Glomerular endothelial cell (primary cell): Measurements from ENCODE around the gene GRK3. TPM values are rescaled to one million over a fixed set of nuclear protein-coding genes. Genes with fewer than 3 reads are reported as not detected.

Source experiments
- DNase-seq: peaks from one replicate; pipeline ENCODE4 v3.0.0-alpha.2; 2011; ENCODE audit warnings: low read depth, low spot score; ENCODE audit errors: extremely low read depth
- total RNA-seq: library from RNA; depleted of rRNA; stranded (reverse); fragments of >200 nt; gene quantifications from 2 replicates; pipeline ENCODE4 v1.2.3, GENCODE V29; 2015

GRK3 gene
- total RNA-seq, 1 donor from 2014 or later: 0.76 TPM

DNA sequence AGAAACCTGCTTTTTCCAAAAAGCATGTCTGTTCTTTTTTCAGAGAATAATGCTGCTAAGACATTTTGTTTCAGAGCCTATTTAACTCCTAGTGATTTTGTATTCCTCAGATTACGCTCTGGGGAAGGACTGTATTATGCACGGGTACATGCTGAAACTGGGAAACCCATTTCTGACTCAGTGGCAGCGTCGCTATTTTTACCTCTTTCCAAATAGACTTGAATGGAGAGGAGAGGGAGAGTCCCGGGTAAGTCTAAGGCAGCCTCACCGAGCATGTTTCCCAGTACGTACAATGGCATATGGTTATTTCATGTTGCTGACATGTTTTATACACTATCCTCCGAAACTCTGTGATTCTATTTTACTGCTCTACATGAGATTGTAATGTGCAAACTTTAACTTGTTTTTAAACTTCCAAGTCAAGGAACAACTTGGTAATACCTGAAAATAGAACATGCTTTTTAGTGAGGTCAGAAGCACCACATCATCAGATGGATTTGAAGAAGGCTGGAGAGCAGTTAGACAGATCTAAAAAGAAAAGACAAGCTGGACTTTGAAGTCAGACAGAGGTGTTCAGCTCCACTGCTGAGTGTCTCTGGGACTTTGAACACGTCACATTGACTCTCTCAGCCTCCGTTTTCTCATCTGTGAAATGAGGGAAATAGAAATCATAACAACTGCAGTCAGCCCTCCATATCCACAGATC, 153.8 kb downstream of the GRK3 start:
- no peak for DNase-seq

DNA sequence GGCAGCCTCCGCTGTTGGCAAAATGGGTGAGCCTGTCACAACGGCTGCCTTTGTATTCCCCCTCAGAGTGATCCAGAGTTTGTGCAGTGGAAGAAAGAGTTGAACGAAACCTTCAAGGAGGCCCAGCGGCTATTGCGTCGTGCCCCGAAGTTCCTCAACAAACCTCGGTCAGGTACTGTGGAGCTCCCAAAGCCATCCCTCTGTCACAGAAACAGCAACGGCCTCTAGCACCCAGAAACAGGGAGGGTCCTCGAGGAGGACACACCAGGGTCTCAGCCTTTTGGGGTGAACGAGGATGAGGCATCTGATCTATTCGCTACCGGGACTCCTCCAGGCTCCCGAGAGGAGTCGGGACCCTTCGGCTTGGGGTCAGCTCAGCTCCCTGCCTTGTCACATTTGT, 157.7 kb downstream of the GRK3 start:
- DNase-seq: no peak

DNA sequence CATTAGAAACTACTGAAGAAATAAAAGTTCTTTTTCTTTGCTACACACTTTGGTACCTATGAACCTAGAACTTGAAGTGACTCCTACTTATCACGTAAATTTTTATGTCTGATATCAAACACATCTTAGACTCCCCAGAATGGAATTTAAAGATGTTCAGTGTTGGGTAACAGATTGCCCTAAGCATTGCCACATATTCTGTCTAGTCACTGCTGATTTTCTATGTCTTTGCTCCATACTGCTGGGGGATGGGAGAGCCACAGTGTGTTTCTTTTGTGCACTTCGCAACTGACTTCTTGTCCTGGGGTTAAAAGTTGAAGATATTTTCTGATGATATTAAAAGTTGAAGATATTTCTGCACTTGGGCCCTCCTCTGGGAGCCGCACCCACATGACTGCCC, 158.2 kb downstream of the GRK3 start:
- no peak for DNase-seq

DNA sequence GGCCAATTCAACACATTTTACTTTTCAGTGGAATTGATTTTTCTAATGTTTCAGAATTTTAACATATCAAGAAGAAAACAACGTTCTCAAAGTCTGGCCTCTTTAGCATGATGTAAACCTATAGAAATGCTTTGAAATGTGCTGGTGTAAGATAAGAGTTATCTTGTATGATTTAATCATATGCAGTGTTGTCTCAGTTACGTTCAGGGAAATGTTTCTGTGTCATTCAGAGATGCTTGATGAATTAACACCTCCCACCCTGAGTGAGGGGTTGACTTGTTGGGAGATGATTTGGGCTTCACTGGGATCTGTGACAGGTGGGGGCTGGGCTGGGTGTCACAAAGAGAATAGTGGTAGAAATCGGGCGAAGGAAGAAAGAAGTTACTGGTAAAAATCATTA, 161.8 kb downstream of the GRK3 start:
- DNase-seq: no peak

DNA sequence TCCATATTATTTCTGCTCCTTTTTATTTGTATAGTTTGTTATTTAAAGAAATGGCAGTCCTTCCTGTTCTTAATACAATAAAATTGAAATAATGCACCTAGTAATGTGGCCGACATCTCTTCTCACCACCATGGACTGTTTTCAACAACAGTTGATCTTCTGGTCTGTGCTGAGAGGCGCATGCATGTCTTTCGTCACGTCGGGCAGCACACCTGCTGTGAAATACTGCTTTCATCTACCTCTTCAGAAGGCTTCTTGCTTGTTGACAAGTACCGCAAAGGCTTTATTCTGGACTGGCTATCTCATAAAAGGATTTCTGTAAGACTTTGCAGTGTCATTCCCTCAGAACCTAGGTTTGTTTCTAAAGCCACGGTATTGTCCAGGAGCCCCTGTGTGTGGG, 163.6 kb downstream of the GRK3 start:
- DNase-seq: no peak

DNA sequence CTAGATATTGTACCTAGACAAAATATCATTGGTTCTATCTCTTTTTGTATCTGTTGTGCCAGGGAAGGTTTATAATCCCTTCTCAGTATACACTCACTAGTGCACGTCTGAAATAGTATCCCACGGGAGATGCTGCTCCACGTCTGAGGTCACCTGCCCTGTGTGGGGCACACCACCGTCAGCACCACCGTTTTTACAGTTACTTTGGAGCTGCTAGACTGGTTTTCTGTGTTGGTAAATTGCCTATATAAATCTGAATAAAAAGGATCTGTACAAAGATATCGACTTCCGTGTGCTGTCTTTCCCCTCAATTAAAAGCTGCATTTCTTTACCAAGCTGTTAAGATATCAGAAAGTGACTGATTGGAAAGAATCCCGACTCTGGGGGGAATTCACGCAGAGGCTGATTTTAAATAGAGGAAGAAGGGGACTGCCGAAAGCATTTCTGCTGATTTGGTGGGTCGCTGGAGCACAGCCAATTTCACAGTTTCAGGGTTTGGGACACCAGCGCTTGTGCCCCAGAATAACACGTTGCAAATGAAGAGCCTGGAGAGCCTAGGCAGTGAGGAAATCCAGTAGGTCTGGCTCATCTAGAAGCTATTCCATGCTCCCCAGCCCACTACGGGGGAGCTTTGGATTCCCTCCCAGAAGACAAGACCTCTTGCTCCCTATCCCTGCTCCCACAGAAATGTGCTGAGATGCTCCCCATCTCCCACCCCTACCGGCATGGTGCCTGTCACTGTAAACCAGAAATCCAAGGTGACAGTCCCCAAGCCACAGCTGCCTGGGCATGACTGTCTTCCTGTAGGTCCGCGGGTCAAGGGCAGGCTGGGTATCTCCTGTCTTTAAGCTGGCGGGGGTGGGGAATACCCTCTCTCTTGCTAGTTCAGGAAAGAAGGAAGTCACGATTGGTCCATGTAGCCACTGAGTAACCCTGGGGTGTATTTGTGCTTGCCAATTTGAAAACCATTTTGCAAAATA, 164.8 kb downstream of the GRK3 start:
- DNase-seq: no peak

DNA sequence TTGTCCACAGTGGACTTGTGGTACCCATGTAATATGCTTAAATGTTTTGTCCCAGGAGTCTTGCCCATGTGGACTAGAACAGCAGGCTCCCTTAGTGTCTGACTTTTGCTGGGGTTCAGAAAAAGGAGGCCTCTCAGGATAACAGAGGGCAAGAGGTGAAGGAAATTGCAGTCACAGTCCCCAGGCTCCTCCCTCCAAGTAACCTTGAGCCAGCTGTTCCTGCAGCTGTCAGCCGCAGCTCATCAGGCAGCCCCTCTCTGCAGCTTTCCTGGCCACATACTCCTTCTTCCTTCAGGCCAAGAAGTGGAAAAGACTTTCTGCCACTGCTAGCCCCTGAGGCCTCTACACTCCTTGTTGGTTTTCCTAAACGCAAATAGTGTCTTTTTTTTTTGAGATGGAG, 171.2 kb downstream of the GRK3 start:
- no peak for DNase-seq

DNA sequence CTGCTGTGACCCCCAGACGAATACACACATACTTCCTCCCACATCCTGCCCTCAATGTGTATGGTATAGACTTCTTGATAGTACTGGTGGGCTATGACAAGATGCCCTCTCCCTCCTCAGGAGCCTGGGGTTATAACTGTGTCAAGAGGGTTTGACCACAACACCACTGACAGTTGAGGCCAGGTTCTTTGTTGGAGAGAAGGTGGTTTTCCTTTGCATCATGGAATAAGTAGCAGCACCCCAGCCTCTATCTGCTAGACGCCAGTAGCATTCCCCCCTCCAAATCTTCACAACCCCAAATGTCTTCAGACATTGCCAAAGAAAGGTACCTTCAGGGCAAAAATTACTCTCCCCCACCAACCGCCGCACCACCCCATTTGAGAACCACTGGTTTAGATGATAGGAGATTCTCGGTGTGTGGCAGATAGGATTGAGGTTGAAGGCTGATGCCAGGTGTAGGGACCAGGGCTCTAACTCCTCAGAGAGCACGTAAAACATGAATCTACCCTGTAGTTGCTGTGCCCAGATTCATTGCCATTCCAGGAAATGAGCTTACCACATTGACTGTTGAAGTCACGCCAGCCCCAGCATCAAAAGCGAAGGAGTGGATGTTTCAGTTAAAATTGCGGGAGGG, 172.0 kb downstream of the GRK3 start:
- DNase-seq: no peak

DNA sequence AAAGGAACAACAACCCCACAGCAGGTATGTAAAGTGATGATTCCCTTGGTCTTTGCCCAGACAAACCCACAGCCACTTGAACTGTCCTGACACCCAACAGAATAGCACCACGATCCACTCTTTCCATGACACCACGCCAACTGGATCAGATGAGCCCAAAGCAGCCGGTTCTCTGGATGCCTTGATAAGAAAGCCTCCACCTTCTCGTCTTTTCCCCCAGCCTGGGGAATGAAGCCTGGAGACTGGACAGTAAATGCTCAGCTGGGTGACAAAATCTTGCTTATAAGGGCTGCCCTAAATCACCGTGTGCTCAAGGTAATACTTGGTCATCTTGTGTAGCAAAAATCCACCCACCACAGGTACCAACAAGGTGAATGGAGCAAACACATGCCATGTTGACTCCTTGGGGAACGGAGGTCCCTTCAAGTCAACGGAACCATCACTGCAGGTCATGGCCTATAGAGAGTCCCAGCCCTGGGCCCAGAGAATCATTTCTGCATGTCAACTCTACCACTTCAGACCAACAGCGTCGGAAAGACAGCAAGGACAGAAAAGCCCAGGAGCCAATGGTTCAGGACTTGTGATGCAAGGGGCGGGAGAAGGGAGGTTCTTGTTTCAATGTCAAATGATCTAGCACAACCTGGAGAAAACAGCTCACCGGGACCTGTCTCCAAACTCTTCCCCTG, 175.3 kb downstream of the GRK3 start:
- no peak for DNase-seq

DNA sequence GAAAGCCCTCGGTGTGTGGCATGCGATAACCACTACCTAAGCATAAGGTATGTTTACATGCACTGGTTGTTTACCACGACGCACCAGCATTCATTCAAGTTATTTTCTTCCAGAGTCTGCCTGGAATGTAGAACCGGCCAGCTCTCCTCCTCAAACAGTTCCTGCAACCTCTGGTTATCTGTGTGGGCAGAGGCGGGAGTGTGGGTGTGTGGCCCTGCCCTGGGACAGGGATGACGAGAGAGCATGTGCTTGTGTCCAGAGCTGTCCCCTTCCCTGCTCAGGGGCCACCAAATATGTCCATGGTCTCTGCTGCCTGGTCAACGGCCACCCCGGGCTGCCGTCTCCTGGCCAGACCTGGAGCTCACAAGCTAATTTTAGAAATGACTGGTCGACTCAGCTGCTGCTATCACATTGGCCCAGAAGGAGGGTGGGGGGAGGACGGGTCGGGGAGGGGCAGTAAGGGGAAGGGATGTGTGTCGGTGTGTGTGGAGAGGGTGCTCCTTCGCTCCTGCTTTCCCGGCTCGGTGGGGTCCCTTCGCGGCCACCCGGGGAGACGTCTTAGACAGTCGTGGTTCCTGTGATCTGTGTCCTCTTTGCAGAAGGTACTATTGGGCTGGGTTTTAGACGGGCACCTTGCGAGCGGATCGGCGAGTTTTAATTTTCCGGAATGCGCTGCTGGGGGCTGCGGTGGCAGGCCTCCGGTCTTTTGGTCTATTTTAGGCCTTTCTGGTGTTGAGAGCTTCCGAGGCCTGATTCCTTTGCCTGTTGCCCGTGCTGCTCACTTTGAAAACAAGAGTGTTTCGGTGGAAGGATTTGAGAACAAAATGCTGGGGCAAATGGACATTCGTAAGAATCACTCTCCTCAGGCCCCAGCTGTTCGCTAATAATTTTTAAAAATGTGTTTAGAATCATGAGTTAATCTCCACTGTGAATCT, 177.5 kb downstream of the GRK3 start, which contains the start of gene MYO18B:
Gene MYO18B (plus strand): TSS at position 497 of the 935 bp plus-strand sequence. CDS start 18,905 bp downstream, outside the sequence.
- DNase-seq: no peak

DNA sequence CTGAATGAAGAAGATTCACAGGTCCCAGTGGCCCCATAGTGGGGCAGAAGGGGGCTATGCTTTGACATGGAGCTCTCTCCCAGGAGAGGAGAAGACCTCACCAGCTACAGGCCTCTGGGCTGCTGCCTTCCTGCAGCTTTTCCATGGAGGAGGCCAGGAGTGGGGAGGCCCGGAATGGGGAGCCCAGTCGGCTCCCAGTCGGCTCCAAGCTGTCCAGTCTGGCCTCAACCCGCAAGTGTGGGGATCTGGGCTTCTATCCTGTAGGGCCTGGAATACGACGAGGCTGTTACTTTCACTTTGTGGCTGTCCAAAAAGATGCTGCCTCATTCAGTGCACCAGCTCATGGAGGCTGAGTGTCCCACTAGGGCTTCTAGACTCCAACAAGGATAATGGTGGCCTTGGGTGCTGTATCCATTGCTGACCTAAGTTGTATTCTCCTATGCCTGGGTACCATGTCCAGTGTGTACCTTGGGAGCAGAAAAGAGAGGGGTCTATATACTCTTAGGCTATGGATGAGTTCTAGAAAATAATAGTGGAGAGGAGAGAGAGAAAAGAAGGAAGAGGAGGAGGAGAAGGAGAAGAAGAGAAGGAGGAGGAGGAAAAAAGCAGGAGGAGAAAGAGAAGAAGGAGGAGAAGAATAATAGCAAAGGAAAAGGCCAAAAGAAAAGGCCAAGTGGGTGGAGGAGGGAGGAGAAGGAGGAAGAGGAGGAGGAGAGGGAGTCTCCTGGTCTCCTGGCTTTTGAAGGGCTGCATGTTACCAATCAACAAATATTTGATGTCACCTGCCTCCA, 178.6 kb downstream of the GRK3 start:
- no peak for DNase-seq

DNA sequence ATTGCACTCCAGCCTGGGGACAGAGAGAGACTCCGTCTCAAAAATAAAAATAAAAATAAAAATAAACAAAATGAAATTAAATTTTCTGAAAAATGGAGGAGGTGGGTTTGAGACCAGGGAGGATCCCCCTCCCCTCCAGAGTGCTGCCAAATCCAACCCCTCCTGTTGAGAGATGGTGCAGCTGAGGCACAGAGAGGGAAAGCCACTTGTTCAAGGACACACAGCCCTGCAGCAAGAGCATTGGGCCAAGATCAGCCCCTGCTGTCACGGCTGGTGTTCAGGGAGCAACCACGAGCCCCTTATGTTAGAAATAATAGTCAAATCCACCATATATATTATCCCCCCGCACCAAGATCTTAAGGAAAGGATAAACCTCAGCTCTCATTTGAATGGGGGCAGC, 180.2 kb downstream of the GRK3 start:
- DNase-seq: no peak

DNA sequence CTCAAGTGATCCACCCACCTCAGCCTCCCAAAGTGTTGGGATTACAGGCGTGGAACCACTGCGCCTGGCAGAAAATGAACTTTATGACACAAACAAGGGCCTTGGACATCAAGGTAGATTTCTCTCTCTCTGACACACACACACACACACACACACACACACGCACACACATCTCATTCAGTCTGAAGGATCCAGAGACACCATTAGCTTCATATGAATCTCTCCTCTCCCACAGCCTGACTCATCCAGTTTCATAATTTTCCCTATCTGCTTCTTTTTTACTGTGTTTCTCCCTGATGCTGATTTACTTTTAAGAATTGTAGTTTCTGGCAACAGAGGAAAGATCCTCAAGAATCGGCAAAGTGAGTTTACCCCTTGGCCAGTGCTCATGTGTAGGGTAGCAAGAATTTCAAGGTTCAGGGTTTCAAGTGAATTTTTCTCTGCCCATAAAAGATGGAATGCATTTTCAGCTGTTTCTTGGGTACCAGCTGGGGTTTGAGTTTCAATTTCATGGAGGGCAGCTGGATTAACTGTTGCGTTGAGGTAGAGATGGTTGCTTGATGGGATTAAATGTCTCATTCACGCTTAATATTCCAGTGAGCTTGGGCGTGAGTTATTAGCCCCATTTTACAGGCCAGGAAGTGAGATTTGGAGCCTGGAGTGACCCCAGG, 181.0 kb downstream of the GRK3 start:
- DNase-seq: no peak

DNA sequence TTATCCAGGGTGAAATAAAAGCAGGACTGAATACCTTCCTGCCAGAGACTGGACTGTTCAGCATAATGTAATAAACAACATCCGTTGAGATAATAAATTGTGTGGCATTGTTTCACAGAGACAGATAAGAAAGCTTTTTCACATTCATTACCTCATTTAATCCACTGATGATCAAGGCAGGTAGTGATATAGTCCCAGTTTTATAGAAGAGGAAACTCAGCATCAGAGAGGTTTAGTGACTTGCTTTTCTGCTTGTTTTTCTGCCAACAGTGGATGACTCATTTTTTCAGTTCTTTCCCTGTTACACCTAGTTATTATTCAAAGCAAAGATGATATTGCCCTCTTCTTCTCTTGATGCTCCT, 181.5 kb downstream of the GRK3 start:
- no peak for DNase-seq

DNA sequence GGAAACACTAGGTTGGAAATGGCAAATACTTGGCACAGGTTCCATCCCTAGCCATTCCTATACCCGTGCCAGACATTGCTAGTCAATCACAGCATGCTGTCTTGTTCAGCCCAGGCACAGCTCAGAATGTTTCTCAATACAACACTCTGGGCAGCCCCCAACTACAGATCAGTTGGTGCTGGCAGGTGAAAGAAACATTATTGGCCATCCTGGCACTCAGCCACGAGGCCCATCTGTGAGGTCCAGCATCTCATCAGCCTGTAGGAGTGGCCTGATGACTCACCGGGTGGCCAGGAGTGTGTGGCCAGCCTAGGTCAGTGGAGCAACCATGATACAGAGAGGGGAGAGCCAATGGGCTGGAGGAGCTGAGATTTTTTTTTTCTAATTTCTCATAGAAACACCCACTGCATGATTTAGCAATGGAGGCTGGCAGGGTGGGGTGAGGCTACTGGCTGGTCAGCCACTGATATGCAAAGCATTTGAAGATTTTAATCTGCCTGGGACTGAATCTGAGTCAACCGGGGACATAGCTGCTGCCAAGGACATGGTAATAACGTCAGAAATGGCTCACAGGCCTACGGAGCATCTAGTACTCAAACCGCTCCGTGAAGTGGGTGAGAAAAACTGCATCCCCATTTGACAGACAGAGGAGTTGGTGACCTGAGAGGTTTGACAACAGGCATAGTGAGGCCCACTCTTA, 182.9 kb downstream of the GRK3 start:
- DNase-seq: peak; percentile 51

DNA sequence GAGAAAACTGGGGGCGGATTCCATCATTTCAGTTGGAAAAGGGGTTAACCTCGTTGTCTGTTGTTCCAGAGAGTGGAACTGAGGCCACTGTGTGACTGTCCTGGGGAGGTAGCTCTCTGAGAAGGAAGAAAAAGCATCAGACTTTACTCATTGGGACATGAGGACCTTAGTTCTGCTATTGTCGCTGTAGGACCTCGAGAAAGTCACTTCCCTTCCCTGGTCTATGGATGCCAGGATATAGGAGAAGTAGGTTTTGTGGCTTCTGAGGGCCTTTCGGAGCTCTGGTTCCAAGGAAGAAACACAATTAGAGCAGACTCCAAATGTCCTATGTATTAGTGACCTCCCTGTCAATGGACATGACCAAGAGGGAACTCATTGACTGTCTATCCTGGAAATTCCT, 183.7 kb downstream of the GRK3 start:
- no peak for DNase-seq

DNA sequence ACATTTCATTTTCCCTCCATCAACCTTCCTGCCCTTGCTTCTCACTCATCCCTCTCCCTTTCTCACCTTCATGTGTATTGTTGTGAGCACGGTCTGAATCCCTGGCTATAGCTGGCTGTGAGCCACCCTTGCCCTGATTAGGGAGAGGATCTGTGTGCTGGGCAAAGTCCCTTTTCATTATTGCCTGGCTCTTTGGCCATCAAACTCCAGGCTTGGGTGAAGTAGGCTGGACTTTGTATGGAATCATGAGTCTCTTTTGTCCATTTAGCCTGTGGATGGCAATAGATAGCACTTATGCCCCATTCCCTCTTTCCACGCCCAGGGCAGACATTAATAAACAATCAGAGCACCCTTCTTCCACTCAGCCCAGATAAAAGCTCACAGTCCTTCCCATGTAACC, 184.2 kb downstream of the GRK3 start:
- no peak for DNase-seq
